ENCODE results near the gene OR10H3.

DNA sequence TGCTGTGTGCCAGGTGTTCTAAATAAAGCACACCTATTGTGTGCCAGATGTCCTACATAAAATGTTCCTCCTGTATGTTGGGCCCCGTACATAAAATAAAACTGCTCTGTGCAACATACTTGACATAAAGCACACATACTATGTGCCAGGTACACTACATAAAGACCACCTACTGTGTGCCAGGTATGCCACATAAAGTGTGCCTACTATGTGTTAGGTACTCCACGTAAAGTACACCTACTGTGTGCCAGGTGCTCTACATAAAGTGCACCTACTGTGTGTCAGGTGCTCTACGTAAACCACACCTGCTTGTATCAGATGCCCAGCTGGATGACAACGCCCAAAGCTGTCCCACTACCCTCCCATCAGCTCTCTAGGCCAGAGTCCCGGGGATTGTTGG lies 43.9 kb downstream of the OR10H3 start:
- TF ChIP-seq, protein P1, sequence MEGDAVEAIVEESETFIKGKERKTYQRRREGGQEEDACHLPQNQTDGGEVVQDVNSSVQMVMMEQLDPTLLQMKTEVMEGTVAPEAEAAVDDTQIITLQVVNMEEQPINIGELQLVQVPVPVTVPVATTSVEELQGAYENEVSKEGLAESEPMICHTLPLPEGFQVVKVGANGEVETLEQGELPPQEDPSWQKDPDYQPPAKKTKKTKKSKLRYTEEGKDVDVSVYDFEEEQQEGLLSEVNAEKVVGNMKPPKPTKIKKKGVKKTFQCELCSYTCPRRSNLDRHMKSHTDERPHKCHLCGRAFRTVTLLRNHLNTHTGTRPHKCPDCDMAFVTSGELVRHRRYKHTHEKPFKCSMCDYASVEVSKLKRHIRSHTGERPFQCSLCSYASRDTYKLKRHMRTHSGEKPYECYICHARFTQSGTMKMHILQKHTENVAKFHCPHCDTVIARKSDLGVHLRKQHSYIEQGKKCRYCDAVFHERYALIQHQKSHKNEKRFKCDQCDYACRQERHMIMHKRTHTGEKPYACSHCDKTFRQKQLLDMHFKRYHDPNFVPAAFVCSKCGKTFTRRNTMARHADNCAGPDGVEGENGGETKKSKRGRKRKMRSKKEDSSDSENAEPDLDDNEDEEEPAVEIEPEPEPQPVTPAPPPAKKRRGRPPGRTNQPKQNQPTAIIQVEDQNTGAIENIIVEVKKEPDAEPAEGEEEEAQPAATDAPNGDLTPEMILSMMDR (IDR thresholded peaks at IDR 0.05), result no peak
- no peak for TF ChIP-seq POLR2A (IDR thresholded peaks at IDR 0.05)

Measured in right lobe of liver (tissue), 4 donors.